Measurements from ENCODE around the gene SLC39A11.

SLC39A11 gene

GRCh38 chr17:72972263-72972951 is 120.1 kb downstream of the SLC39A11 start:
- DNase-seq = no peak

GRCh38 chr17:72971226-72971880 is 121.1 kb downstream of the SLC39A11 start:
- no peak for DNase-seq

GRCh38 chr17:72970797-72971196 is 121.7 kb downstream of the SLC39A11 start:
- DNase-seq = no peak

- DNase-seq = no peak
These were observed 122.2 kb downstream of the SLC39A11 start for GRCh38 chr17:72970246-72970645.

- DNase-seq = no peak
These were observed 123.1 kb downstream of the SLC39A11 start for GRCh38 chr17:72969293-72969906.

DNA sequence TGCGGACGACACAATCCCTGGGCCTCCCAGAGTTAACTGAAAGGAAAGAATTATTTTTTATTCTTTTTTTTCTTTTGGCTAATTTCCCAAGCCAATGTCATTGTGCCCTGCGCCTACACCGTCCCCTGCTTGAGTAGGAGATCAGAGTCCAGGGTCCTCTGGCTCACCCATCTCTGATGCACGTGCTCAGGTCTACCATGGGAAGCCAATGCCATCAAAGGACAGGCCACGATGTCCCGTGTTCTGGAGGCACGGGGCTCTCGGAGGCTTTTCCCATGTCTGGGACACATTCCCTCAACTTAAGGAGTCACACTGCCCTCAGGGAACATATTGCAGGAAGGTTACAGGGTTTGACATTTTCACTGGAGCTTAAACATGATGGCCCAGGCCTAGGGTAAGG is 123.7 kb downstream of the SLC39A11 start:
- DNase-seq = no peak

DNA sequence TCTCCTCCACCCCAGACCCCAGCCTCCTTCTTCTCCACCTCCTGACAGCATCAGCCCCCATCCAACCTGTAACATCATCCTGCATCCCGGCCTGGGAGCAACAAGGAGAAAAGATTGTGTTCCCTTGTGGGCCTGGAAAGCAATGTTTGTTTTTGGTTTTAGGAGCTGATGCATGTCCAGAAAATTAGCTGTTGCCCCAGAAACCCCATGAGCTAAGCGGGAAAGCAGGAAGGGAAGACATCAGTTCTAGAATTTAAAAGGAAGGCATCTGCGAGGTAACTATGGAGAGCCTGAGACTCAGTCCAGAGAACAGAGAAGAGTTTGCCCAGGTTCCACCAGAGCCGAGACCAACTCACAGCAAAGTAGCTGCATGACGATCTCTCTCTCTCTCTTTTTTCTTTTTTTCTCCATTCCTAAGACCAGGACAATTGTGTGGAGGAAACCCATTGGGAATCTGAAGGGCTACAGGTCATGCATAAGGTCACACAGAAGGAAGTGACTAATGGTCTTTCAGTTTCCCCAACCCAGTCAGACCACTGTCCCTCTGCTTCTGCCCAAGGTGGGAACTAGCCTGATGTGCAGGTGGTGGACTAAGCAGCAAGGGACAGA is 124.4 kb downstream of the SLC39A11 start:
- DNase-seq = no peak

- DNase-seq = no peak
These were observed 125.1 kb downstream of the SLC39A11 start for GRCh38 chr17:72967277-72967970.

DNA sequence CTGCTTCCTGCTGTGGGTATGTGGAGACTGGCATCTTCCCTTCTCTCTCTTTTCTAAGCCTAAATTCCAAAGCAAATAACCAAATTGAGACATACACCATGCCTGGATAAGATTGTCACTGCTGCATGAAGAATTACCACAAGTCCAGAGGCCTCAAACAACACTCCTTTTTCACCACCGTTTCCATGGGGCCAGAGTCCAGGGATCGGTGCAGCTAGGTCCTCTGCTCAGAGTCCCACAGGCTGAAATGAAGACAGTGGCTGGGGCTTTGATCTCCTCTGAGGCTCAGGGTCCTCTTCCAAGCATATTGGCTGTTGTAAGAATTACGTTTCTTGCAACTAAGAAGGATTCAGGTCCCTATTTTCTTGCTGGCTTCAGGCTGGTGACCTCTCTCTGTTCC is 130.4 kb downstream of the SLC39A11 start:
- no peak for DNase-seq

GRCh38 chr17:72955391-72956140 is 136.9 kb downstream of the SLC39A11 start:
- no peak for DNase-seq

GRCh38 chr17:72954579-72954978 is 137.9 kb downstream of the SLC39A11 start:
- DNase-seq = no peak

DNA sequence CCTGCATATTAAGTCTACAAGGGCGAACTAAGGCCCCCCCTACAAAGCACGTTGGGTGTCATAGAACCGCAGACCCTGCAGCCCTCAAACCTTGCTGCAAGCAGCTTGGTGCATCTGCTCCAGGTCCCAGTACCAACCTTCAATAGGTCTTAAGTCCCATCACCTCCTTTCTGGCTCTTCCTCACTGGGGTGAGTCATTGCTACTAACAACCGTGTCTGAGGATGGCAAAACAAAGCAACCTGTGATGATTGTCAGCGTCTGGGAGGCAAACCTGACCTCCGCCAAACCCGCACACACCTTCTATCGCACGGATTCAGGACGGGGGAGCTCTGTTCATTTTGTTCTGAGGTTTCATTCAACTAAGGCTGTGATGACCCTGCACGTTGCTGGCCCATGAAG is 138.9 kb downstream of the SLC39A11 start:
- DNase-seq = no peak

GRCh38 chr17:72952641-72953315 is 139.7 kb downstream of the SLC39A11 start:
- no peak for DNase-seq

GRCh38 chr17:72952220-72952619 is 140.3 kb downstream of the SLC39A11 start:
- DNase-seq = no peak

GRCh38 chr17:72950242-72950931 is 142.1 kb downstream of the SLC39A11 start:
- DNase-seq = no peak

DNA sequence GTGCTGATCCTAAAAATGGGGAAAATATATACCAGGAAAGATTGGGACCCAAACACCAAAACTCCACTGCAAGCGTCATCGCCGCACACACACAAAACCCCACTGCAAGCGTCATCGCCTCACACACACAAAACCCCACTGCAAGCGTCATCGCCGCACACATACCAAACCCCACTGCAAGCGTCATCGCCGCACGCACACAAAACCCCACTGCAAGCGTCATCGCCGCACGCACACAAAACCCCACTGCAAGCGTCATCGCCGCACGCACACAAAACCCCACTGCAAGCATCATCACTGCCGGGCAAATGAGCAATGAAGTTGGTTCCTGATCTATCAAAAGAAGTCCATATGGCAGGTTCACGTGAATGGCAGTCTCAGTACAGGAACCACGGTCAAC is 144.4 kb downstream of the SLC39A11 start:
- no peak for DNase-seq

DNA sequence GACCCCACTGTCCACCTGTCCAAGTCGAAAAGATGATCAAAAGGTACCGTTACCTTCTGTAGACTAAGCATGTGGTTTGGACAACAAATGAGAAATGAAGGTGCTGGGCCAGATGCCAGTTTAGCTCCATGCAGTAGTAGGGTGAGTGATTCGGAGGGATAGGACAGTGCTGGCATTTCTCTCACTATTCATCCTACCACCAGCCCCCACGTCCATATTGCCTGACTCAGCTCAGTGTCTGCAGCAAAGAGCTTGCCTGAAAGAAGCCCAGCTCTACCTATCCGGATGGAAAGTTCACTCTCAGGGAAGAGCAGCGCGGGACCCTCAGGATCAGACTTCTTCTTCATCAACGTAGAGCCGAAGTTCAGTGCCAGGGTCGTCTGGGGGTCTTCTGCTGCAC is 145.0 kb downstream of the SLC39A11 start:
- no peak for DNase-seq

DNA sequence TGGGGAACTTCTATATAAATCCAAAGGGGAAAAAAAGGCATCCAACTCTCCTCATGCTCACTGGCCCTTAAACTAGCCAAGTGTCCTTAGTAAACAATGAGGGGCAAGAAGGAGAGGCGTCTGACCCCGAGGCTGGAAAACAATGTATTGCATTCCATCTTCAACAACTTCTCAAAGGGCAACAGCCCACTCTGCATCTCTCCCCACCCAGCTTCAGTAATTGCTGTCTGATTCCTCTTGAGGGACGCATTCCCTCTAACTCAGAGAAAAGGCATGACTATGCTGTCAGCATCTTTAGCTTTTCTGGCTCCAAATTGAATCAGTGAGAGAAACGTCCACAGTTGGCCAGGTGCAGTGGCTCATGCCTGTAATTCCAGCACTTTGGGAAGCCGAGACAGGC is 145.8 kb downstream of the SLC39A11 start:
- no peak for DNase-seq

DNA sequence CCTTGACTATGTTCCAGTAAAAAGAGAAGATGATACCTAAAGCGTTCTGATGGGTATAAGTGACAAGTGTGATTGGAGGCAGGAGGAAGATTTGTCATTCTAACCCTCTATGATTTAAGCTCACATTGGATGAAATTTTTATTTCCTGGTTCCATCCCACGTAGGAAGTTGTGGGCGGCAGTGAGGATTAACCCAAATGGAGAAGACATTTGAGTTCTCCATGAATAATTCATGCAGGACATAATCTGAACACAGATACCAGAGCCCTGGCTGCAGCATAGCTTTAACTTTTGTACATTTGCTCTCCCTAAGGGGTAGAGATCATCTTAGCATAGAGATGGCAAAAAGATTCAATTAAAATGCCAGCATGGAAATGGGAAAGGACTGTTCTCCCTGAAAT is 146.3 kb downstream of the SLC39A11 start:
- no peak for DNase-seq

GRCh38 chr17:72945473-72945872 is 147.0 kb downstream of the SLC39A11 start:
- no peak for DNase-seq

All from NCI-H2107 (cell line).